ENCODE measurements around the gene PAH. TPM values are rescaled to one million over a fixed set of nuclear protein-coding genes. Genes with fewer than 3 reads are reported as not detected.
A peak's percentile ranks its signal among the peaks of the same experiment; 100 is the strongest.

Gene PAH
- total and polyA plus RNA-seq, 2 of the 13 experiments (the other 11 are each of a cell fraction or from before 2014, with no cell fraction given): 192 to 451 TPM

GRCh38 chr12:102848832-102849231 lies 68.2 kb downstream of the PAH start (continued):
- TF ChIP-seq CTCF (CRISPR knock-in tag; IDR thresholded peaks at IDR 0.05): peak; percentile 21; the same call in 1 of the 2 replicates

GRCh38 chr12:102847131-102847530 lies 69.9 kb downstream of the PAH start:
- ATAC-seq (no peak), FAIRE-seq (no peak), DNase-seq (ENCODE audit: low spot score) (no peak)
- ChIA-PET CTCF (ENCODE audit: low intra/inter-chr PET ratio, low total read pairs) (no interaction called here), POLR2A (no interaction called here)
- peaks cover 31% of the 10 kb centered on the region for H3K4me1 ChIP-seq (ENCODE audit: insufficient read depth, low read length)
- no peaks in the 10 kb centered on the region for H4K20me1 ChIP-seq (ENCODE audit: insufficient read depth, low read length)
- no peak for TF ChIP-seq TOE1 (CRISPR knock-in tag; IDR thresholded peaks at IDR 0.05)
- no peak for TF ChIP-seq RAD51 (IDR thresholded peaks at IDR 0.05; ENCODE audit: borderline replicate concordance)
- TF ChIP-seq MZF1 (CRISPR knock-in tag; IDR thresholded peaks at IDR 0.05; ENCODE audit: borderline replicate concordance): no peak
- no peak for TF ChIP-seq KAT2B (IDR thresholded peaks at IDR 0.05; ENCODE audit: borderline replicate concordance, low read depth, low read length)
- no peak for TF ChIP-seq KMT2A (CRISPR knock-in tag; IDR thresholded peaks at IDR 0.05)
- TF ChIP-seq ZC3H13 (CRISPR knock-in tag; IDR thresholded peaks at IDR 0.05): no peak
- TF ChIP-seq TFDP1 (CRISPR knock-in tag; IDR thresholded peaks at IDR 0.05; ENCODE audit: borderline replicate concordance): no peak
- no peak for TF ChIP-seq FLYWCH1 (CRISPR knock-in tag; IDR thresholded peaks at IDR 0.05)
- no peak for TF ChIP-seq IRF9 (CRISPR knock-in tag; IDR thresholded peaks at IDR 0.05; ENCODE audit: borderline replicate concordance)
- TF ChIP-seq ATF6 (CRISPR knock-in tag; conservative IDR thresholded peaks at IDR 0.05): no peak
- TF ChIP-seq GFI1 (CRISPR knock-in tag; IDR thresholded peaks at IDR 0.05; ENCODE audit: borderline replicate concordance): no peak
- TF ChIP-seq TMF1 (CRISPR knock-in tag; IDR thresholded peaks at IDR 0.05; ENCODE audit: low read depth): no peak
- no peak for TF ChIP-seq ZNF274 (CRISPR knock-in tag; IDR thresholded peaks at IDR 0.05)
- no peak for TF ChIP-seq RBFOX2 (IDR thresholded peaks at IDR 0.05; ENCODE audit: low read depth, low read length)
- no peak for TF ChIP-seq HNRNPH1 (optimal IDR thresholded peaks at IDR 0.05; ENCODE audit: low read depth, low read length)
- no peak for TF ChIP-seq NFIB (CRISPR knock-in tag; IDR thresholded peaks at IDR 0.05; ENCODE audit: borderline replicate concordance)
- no peak for TF ChIP-seq IRX3 (CRISPR knock-in tag; IDR thresholded peaks at IDR 0.05; ENCODE audit: borderline replicate concordance, low read depth)
- no peak for TF ChIP-seq NPAS2 (CRISPR knock-in tag; IDR thresholded peaks at IDR 0.05; ENCODE audit: borderline replicate concordance)
- H3K9ac ChIP-seq (ENCODE audit: insufficient read depth, low read depth, low read length): no peak overlapping the region
- no peaks in the 10 kb centered on the region for H3K79me2 ChIP-seq (ENCODE audit: insufficient read depth, low read length)
- H2AFZ ChIP-seq (ENCODE audit: low read length): no peak overlapping the region
- no TSS peak for BruUV-seq (replicated peaks)
- H3K27me3 ChIP-seq (ENCODE audit: control insufficient read depth in 1 of 2, insufficient read depth in 2 of 2, low read length in 2 of 2): no peaks in the 10 kb centered on the region
- H3K36me3 ChIP-seq (replicated peaks in 1 of 2; ENCODE audit: control insufficient read depth in 1 of 2, insufficient read depth in 2 of 2, low read length in 2 of 2): peaks cover 41 to 93% of the 10 kb centered on the region in 2 experiments
- H3K9me3 ChIP-seq (ENCODE audit: low read length): no peaks in the 10 kb centered on the region
- no peak overlapping the region for H3K4me2 ChIP-seq (ENCODE audit: low read depth, low read length)
- in situ Hi-C loops (cut with HindIII; ENCODE audit: extremely low pct_ligation_motif_present, low pct_unique_long_range_greater_than_20kb) (no loop called here), intact Hi-C loops (cut with micrococcal nuclease; ENCODE audit: unreplicated experiment) (no loop called here)
- no peak overlapping the region for H3K4me3 ChIP-seq (replicated peaks in 1 of 3; ENCODE audit: insufficient read depth in 1 of 3, low read depth in 2 of 3, low read length in 3 of 3)
- WGBS (ENCODE audit: low lambda C conversion rate): 93% methylated on average over 2 of the region's 2 CpGs
- H3K27ac ChIP-seq (ENCODE audit: extremely low read length, insufficient read depth, low read length): no peak overlapping the region

Measured in HepG2 (cell line).